ENCODE results near the gene LARGE1. TPM values are rescaled to one million over a fixed set of nuclear protein-coding genes. Genes with fewer than 3 reads are reported as not detected.

Gene LARGE1
- total and polyA plus RNA-seq, 2 of the 13 experiments (the other 11 are each of a cell fraction or from before 2014, with no cell fraction given) = 8.4 to 11.0 TPM

- CTCF ChIA-PET (ENCODE audit: low intra/inter-chr PET ratio, low total read pairs) = no interaction called here
Measured at GRCh38 chr22:33898121-33898520, 22.2 kb downstream of the LARGE1 start.

More at GRCh38 chr22:33898121-33898520, 22.2 kb downstream of the LARGE1 start:
- in situ Hi-C loops (cut with HindIII; ENCODE audit: extremely low pct_ligation_motif_present, low pct_unique_long_range_greater_than_20kb) (no loop called here), intact Hi-C loops (cut with micrococcal nuclease; ENCODE audit: unreplicated experiment) (no loop called here)
- no peak overlapping the region for H3K4me2 ChIP-seq (ENCODE audit: low read depth, low read length)
- POLR2A ChIA-PET = no interaction called here
- ATAC-seq (no peak), FAIRE-seq (no peak), DNase-seq (ENCODE audit: low spot score) (no peak)
- peaks cover 15% of the 10 kb centered on the region for H3K79me2 ChIP-seq (ENCODE audit: insufficient read depth, low read length)
- H3K4me1 ChIP-seq (ENCODE audit: insufficient read depth, low read length) = peaks cover 19% of the 10 kb centered on the region
- no peaks in the 10 kb centered on the region for H3K27me3 ChIP-seq (ENCODE audit: control insufficient read depth in 1 of 2, insufficient read depth in 2 of 2, low read length in 2 of 2)
- H3K27ac ChIP-seq (ENCODE audit: extremely low read length, insufficient read depth, low read length) = no peak overlapping the region
- H4K20me1 ChIP-seq (ENCODE audit: insufficient read depth, low read length) = no peaks in the 10 kb centered on the region; the same call in 1 of the 2 replicates
- no peak overlapping the region for H3K4me3 ChIP-seq (replicated peaks in 1 of 3; ENCODE audit: insufficient read depth in 1 of 3, low read depth in 2 of 3, low read length in 3 of 3)
- H3K9me3 ChIP-seq (ENCODE audit: low read length) = no peaks in the 10 kb centered on the region
- H3K36me3 ChIP-seq (replicated peaks in 1 of 2; ENCODE audit: control insufficient read depth in 1 of 2, insufficient read depth in 2 of 2, low read length in 2 of 2) = no peaks in the 10 kb centered on the region
- H3K9ac ChIP-seq (ENCODE audit: insufficient read depth, low read depth, low read length) = no peak overlapping the region
- 90% methylated on average over 7 of the region's 7 CpGs for WGBS (ENCODE audit: low lambda C conversion rate)
- TF ChIP-seq SOX6 (IDR thresholded peaks at IDR 0.05) (no peak), SOX6 (CRISPR knock-in tag; IDR thresholded peaks at IDR 0.05) (no peak), ZNF513 (CRISPR knock-in tag; conservative IDR thresholded peaks at IDR 0.05) (no peak), MBNL3 (CRISPR knock-in tag; conservative IDR thresholded peaks at IDR 0.05) (no peak), ZNF770 (CRISPR knock-in tag; IDR thresholded peaks at IDR 0.05) (no peak), POLR2AphosphoS2 (IDR thresholded peaks at IDR 0.05; ENCODE audit: low read depth, low read length) (no peak), ZNF773 (CRISPR knock-in tag; IDR thresholded peaks at IDR 0.05; ENCODE audit: borderline replicate concordance) (no peak), HMGXB4 (CRISPR knock-in tag; IDR thresholded peaks at IDR 0.05; ENCODE audit: borderline replicate concordance in 1 of 2, low read depth in 1 of 2) (no peak), GATAD2A (CRISPR knock-in tag; IDR thresholded peaks at IDR 0.05) (no peak), ZNF644 (CRISPR knock-in tag; IDR thresholded peaks at IDR 0.05; ENCODE audit: low read depth) (no peak), HMG20A (CRISPR knock-in tag; IDR thresholded peaks at IDR 0.05; ENCODE audit: borderline replicate concordance) (no peak), BRD4 (CRISPR knock-in tag; IDR thresholded peaks at IDR 0.05) (no peak), PATZ1 (CRISPR knock-in tag; IDR thresholded peaks at IDR 0.05) (no peak), SRY (CRISPR knock-in tag; IDR thresholded peaks at IDR 0.05) (no peak), GTF2F1 (IDR thresholded peaks at IDR 0.05; ENCODE audit: low read length) (no peak), ZNF607 (CRISPR knock-in tag; IDR thresholded peaks at IDR 0.05; ENCODE audit: borderline replicate concordance) (no peak), DR1 (CRISPR knock-in tag; IDR thresholded peaks at IDR 0.05) (no peak), ZNF180 (CRISPR knock-in tag; IDR thresholded peaks at IDR 0.05; ENCODE audit: borderline replicate concordance, low read depth) (no peak)
- BruUV-seq (replicated peaks) = no TSS peak
- no peak overlapping the region for H2AFZ ChIP-seq (ENCODE audit: low read length)
